ENCODE results near the gene TCP11L2. TPM values are rescaled to one million over a fixed set of nuclear protein-coding genes. Genes with fewer than 3 reads are reported as not detected.

Gene TCP11L2
- total RNA-seq, 2 experiments from 2014 or later = 139 to 144 TPM

- H3K4me1 ChIP-seq (ENCODE audit: insufficient read depth, low read length) = peaks cover 11% of the 10 kb centered on the region
- CTCF ChIA-PET = interaction anchor here (1.2 kb wide), 1 partner anchor 19 kb away, joined by 3 read pairs; no protein-coding TSS in a partner anchor
- H3K27me3 ChIP-seq (ENCODE audit: control insufficient read depth in 1 of 2, insufficient read depth in 2 of 2, low read length in 2 of 2) = no peaks in the 10 kb centered on the region
- H3K9me3 ChIP-seq (ENCODE audit: control insufficient read depth in 1 of 2, insufficient read depth in 1 of 2, low read length in 2 of 2) = no peaks in the 10 kb centered on the region
- Mint-ChIP-seq H3K4me3 (no peak overlapping the region), H3K27me3 (no peaks in the 10 kb centered on the region), H3K9me3 (no peaks in the 10 kb centered on the region), H3K36me3 (ENCODE audit: low read depth) (no peaks in the 10 kb centered on the region), H3K27ac (no peak overlapping the region), H3K4me1 (ENCODE audit: low read depth) (peaks cover 8% of the 10 kb centered on the region)
- no peak overlapping the region for H3K4me3 ChIP-seq (ENCODE audit: low read length)
- DNase-seq (no peak), ATAC-seq (ENCODE audit: poor library complexity) (no peak)
- intact Hi-C loops (cut with DNase I, micrococcal nuclease) = no loop called here
- POLR2A ChIA-PET = interaction anchor here (1.4 to 1.9 kb wide), 2 partner anchors 32 kb away, joined by 6 read pairs; no protein-coding TSS in a partner anchor
- H3K36me3 ChIP-seq (ENCODE audit: insufficient read depth, low read length) = no peaks in the 10 kb centered on the region
- TF ChIP-seq CTCF (IDR thresholded peaks at IDR 0.05) = no peak
- H3K27ac ChIP-seq (ENCODE audit: low read depth in 1 of 2, low read length in 2 of 2) = no peak overlapping the region
Observed at GRCh38 chr12:106269150-106269771, 33.3 kb upstream of the TCP11L2 start.

- H3K4me3 ChIP-seq (ENCODE audit: low read length) = no peak overlapping the region
- CTCF ChIA-PET = interaction anchor here (1.4 kb wide), 1 partner anchor 10 kb away, joined by 3 read pairs; no protein-coding TSS in a partner anchor
- H3K4me1 Mint-ChIP-seq (ENCODE audit: low read depth) = peaks cover 8% of the 10 kb centered on the region
- H3K27me3 ChIP-seq (ENCODE audit: control insufficient read depth in 1 of 2, insufficient read depth in 2 of 2, low read length in 2 of 2) = no peaks in the 10 kb centered on the region
- intact Hi-C loops (cut with DNase I, micrococcal nuclease) = no loop called here
- H3K36me3 ChIP-seq (ENCODE audit: insufficient read depth, low read length) = no peaks in the 10 kb centered on the region
- DNase-seq (no peak), ATAC-seq (ENCODE audit: poor library complexity) (no peak)
- no peaks in the 10 kb centered on the region for H3K9me3 Mint-ChIP-seq
- TF ChIP-seq CTCF (IDR thresholded peaks at IDR 0.05) = no peak
- H3K36me3 Mint-ChIP-seq (ENCODE audit: low read depth) = no peaks in the 10 kb centered on the region
- H3K27ac Mint-ChIP-seq = no peak overlapping the region
- no peak overlapping the region for H3K27ac ChIP-seq (ENCODE audit: low read depth in 1 of 2, low read length in 2 of 2)
- no peaks in the 10 kb centered on the region for H3K27me3 Mint-ChIP-seq
- H3K4me1 ChIP-seq (ENCODE audit: insufficient read depth, low read length) = peaks cover 11% of the 10 kb centered on the region
- POLR2A ChIA-PET = interaction anchor here (1.5 kb wide), 1 partner anchor 31 kb away, joined by 3 read pairs; the partner anchor contains the start of gene TCP11L2
- H3K4me3 Mint-ChIP-seq = no peak overlapping the region
- no peaks in the 10 kb centered on the region for H3K9me3 ChIP-seq (ENCODE audit: control insufficient read depth in 1 of 2, insufficient read depth in 1 of 2, low read length in 2 of 2)
Observed at GRCh38 chr12:106271575-106272505, 30.7 kb upstream of the TCP11L2 start.

- Histone ChIP-seq H3K4me1 (ENCODE audit: insufficient read depth, low read length) (peaks cover 2% of the 10 kb centered on the region), H3K36me3 (ENCODE audit: insufficient read depth, low read length) (no peaks in the 10 kb centered on the region), H3K27me3 (ENCODE audit: control insufficient read depth in 1 of 2, insufficient read depth in 2 of 2, low read length in 2 of 2) (no peaks in the 10 kb centered on the region), H3K4me3 (ENCODE audit: low read length) (no peak overlapping the region), H3K9me3 (ENCODE audit: control insufficient read depth in 1 of 2, insufficient read depth in 1 of 2, low read length in 2 of 2) (no peaks in the 10 kb centered on the region), H3K27ac (ENCODE audit: low read depth in 1 of 2, low read length in 2 of 2) (no peak overlapping the region)
- ATAC-seq (ENCODE audit: poor library complexity) (no peak), DNase-seq (no peak)
- intact Hi-C loops (cut with DNase I, micrococcal nuclease) = no loop called here
- Mint-ChIP-seq H3K4me1 (ENCODE audit: low read depth) (no peaks in the 10 kb centered on the region), H3K27me3 (no peaks in the 10 kb centered on the region), H3K27ac (no peak overlapping the region), H3K36me3 (ENCODE audit: low read depth) (no peaks in the 10 kb centered on the region), H3K4me3 (no peak overlapping the region), H3K9me3 (no peaks in the 10 kb centered on the region)
- ChIA-PET CTCF (interaction anchor here (1.5 kb wide), 1 partner anchor 9 kb away, joined by 3 read pairs; no protein-coding TSS in a partner anchor), POLR2A (interaction anchor here (2.2 kb wide), 1 partner anchor 28 kb away, joined by 7 read pairs; no protein-coding TSS in a partner anchor)
- TF ChIP-seq CTCF (IDR thresholded peaks at IDR 0.05) = no peak
Observed at GRCh38 chr12:106273491-106273890, 29.0 kb upstream of the TCP11L2 start.

All from CD4-positive, alpha-beta T cell (primary cell).